Testis (tissue), 3 donors: ENCODE measurements around the gene FCHO2. TPM values are rescaled to one million over a fixed set of nuclear protein-coding genes. Genes with fewer than 3 reads are reported as not detected.

Experiments
- DNase-seq: peaks from one replicate; pipeline ENCODE4 v3.0.0-alpha.2; 2019
- H3K27ac ChIP-seq, 2 donors: fragments of 200-600 bp; sonication (generic); one replicate each; pipeline ENCODE4 v1.5.1; 2019
- H3K27me3 ChIP-seq: fragments of 200-600 bp; sonication (generic); one replicate; pipeline ENCODE4 v1.5.1; 2019
- H3K36me3 ChIP-seq: fragments of 200-600 bp; sonication (generic); one replicate; pipeline ENCODE4 v1.5.1; 2017; ENCODE audit warnings: low read depth; ENCODE audit errors: missing control alignments
- H3K4me1 ChIP-seq: fragments of 200-600 bp; sonication (generic); one replicate; pipeline ENCODE4 v1.5.1; 2019
- H3K4me3 ChIP-seq, 2 donors: fragments of 200-600 bp; sonication (generic); one replicate each; pipeline ENCODE4 v1.5.1; 2017 to 2019
- H3K9me3 ChIP-seq: fragments of 200-600 bp; sonication (generic); one replicate; pipeline ENCODE4 v1.5.1; 2017
- POLR2A ChIP-seq: fragments of 450-650 bp; IDR thresholded peaks from one replicate; pipeline ENCODE4 v1.6.1; 2017; ENCODE audit warnings: antibody characterized with exemption, mild to moderate bottlenecking, moderate library complexity
- WGBS, 2 donors: methylation state at CpG; one replicate each; pipeline ENCODE4 v1.1.5; 2018; 5-methylcytosine and 5-hydroxymethylcytosine counted together
- intact Hi-C: fragments of 100-400 bp; cut with DNase I; formaldehyde crosslinking; loops from one replicate; pipeline ENCODE4 v1.15.1; 2023; ENCODE audit warnings: low total_unique reads
- polyA plus RNA-seq: library from polyadenylated mRNA; stranded (reverse); fragments of 350-450 nt; fragmentation: Illumina TruSeq; extraction: RNeasy Lipid Tissue Mini Kit (QIAGEN cat#74804); gene quantifications from one replicate; pipeline ENCODE4 v1.2.3, GENCODE V29; 2014; ENCODE audit warnings: low read depth, low replicate concordance; ENCODE audit not compliant: insufficient read depth
- total RNA-seq, 2 donors: library from RNA; depleted of rRNA; stranded (reverse); fragments of >200 nt; gene quantifications; one replicate each; pipeline ENCODE4 v1.2.3, GENCODE V29; 2016
- TF ChIP-seq, protein P1 (sequence below), 3 experiments: fragments of 450-650 bp in 2 of 3; fragments of 200-600 bp in 1 of 3; sonication (generic) in 1 of 3; IDR thresholded peaks; one replicate each; pipeline ENCODE4 v1.5.1; 2016 to 2019; ENCODE audit warnings: antibody characterized with exemption in 3 of 3, mild to moderate bottlenecking in 2 of 3, moderate library complexity in 1 of 3

The FCHO2 gene
- total and polyA plus RNA-seq, 3 donors from 2014 or later: 8.7 to 20.6 (median 18.7) TPM

DNA sequence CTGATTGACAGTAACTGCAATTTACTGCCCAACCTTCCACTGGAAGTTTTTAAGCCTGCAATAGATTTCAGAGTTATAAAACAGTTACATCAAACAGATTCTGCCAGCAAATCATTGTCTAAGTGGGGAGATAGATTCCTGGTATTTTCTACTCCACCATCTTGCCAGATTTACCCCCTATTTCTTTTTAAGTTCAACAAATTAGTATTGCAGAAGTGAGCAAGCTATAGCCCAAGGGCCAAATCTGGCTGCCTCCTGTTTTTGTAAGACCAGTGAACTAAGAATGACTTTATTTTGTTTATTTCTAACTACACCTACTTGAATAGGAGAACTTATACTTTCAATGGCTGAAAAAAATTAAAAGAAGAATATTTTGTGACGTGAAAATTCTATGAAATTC is 155.7 kb downstream of the FCHO2 start:
- 97% methylated on average over 1 of the region's 1 CpG for WGBS, 2 donors
- no peak for DNase-seq
- Histone ChIP-seq H3K27ac (no peak overlapping the region), H3K4me1 (no peaks in the 10 kb centered on the region), H3K27me3 (no peaks in the 10 kb centered on the region), H3K36me3 (no peaks in the 10 kb centered on the region), H3K4me3 (no peak overlapping the region), H3K9me3 (no peaks in the 10 kb centered on the region)
- TF ChIP-seq POLR2A: no peak
- TF ChIP-seq, protein P1, sequence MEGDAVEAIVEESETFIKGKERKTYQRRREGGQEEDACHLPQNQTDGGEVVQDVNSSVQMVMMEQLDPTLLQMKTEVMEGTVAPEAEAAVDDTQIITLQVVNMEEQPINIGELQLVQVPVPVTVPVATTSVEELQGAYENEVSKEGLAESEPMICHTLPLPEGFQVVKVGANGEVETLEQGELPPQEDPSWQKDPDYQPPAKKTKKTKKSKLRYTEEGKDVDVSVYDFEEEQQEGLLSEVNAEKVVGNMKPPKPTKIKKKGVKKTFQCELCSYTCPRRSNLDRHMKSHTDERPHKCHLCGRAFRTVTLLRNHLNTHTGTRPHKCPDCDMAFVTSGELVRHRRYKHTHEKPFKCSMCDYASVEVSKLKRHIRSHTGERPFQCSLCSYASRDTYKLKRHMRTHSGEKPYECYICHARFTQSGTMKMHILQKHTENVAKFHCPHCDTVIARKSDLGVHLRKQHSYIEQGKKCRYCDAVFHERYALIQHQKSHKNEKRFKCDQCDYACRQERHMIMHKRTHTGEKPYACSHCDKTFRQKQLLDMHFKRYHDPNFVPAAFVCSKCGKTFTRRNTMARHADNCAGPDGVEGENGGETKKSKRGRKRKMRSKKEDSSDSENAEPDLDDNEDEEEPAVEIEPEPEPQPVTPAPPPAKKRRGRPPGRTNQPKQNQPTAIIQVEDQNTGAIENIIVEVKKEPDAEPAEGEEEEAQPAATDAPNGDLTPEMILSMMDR (IDR thresholded peaks at IDR 0.05): no peak
- intact Hi-C loops: no loop called here

DNA sequence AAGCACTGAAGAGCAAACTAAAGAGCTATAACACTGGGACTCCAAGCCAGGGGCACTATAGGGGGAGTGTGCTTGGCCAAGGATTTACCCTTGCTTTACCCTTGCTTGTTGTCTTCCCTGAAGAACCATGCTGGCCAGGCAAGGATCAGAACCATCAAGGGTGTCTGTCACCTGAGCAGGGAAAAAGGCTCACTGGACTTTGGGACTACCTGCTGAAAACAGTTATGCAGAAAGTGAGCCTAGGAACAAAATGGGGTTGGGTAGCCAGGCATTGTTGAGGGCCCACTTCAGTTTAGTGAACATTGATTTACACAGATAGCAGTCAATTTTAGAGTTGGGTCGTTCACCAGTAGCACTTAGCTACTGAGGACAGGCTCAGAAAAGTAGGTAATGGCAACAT is 156.5 kb downstream of the FCHO2 start:
- no peaks in the 10 kb centered on the region for H3K4me1 ChIP-seq
- WGBS, 2 donors: 82 to 92% methylated on average over 1 of the region's 1 CpG
- no peak for DNase-seq
- TF ChIP-seq, protein P1 (IDR thresholded peaks at IDR 0.05): no peak
- no peak for TF ChIP-seq POLR2A
- intact Hi-C loops: no loop called here
- no peaks in the 10 kb centered on the region for H3K27me3 ChIP-seq
- H3K27ac ChIP-seq: no peak overlapping the region
- H3K4me3 ChIP-seq: no peak overlapping the region
- H3K36me3 ChIP-seq: no peaks in the 10 kb centered on the region
- H3K9me3 ChIP-seq: no peaks in the 10 kb centered on the region

DNA sequence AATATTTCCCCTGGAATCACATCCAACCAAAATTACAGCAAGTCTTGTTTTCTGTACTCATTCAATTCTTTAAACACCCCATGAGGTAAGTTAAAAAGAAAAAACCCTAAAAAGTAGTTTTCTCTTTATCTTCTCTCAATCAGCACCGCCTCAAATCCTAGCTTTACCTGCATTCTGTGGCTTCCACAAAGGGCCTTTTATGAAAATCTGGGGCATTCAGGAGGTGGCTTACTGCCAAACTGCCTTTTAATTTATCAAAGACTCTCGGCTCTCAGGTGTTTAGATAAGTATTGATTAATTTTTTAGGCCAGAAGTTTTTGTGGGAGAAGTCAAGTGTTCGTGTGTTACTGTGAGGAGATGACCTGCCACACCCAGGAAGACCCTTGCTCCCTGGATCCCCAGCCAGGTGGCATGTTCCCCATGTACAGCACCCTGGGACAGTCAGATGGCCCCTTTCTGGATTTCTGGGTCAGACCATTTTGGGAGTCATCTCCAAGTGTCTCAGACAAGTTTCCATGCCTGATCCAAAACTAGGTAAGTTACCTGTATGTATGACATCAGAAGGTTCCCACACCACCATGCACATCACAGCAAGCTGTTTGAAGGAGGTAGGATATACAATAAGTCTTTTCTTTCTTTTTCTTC is 158.3 kb downstream of the FCHO2 start:
- DNase-seq: no peak
- Histone ChIP-seq H3K27ac (no peak overlapping the region), H3K36me3 (no peaks in the 10 kb centered on the region), H3K9me3 (no peaks in the 10 kb centered on the region), H3K4me1 (no peaks in the 10 kb centered on the region), H3K27me3 (no peaks in the 10 kb centered on the region), H3K4me3 (no peak overlapping the region)
- intact Hi-C loops: no loop called here
- WGBS, 2 donors: 61 to 80% methylated on average over 3 of the region's 3 CpGs
- TF ChIP-seq POLR2A: no peak
- TF ChIP-seq, protein P1 (IDR thresholded peaks at IDR 0.05): no peak

DNA sequence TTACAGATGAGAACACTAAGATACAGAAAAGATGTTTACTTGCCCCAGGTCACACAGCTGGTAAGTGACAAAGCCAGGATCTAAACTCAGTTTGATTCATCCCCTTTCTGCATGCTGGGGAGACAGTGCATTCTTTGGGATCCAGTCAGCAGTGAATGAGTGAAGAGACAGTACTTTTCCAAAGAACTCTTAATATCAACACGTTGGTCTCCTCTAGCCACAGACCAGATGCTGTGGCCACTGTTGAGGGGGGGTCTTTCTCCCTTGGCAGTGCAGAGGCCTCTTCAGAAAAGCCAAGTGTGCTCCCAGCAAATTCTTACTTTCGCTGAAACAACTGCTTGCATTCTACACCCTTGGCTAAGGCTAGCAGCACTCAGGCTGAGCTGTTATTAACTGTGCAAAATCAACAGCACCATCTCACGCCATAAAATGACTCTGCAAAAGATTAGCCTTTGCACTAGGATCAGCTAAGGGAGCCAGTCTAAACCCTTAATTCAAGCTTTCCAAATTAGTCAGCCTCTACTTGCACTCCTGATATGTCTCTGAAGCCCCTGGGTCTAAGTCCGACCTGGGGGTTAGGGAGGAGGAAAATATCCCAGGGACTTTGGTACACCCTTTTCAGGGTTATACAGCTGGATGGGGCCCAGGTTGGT is 159.7 kb downstream of the FCHO2 start:
- WGBS, 2 donors: 61 to 73% methylated on average over 4 of the region's 4 CpGs
- H3K27ac ChIP-seq: no peak overlapping the region
- no peaks in the 10 kb centered on the region for H3K9me3 ChIP-seq
- DNase-seq: no peak
- H3K4me3 ChIP-seq: no peak overlapping the region
- no peaks in the 10 kb centered on the region for H3K27me3 ChIP-seq
- H3K4me1 ChIP-seq: no peaks in the 10 kb centered on the region
- H3K36me3 ChIP-seq: no peaks in the 10 kb centered on the region
- intact Hi-C loops: no loop called here
- no peak for TF ChIP-seq POLR2A
- TF ChIP-seq, protein P1 (IDR thresholded peaks at IDR 0.05): no peak

DNA sequence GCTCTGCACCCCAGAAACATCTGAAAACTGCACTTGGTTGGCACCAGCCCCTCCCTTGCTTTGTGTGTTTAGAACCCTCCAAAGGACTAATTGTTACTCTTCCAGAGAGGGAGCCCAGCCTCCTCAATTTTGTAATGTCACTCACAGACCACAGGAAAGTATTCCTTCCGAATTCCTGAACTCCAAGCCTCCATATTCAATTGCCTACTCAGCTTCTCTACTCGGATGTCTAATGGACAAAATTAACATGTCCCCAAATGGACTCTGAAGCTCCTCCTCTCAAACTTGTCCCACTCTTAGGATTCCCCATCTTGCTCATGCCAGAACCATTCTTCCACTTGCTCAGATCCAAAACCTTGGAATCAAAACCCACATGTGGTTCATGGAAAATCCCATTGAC is 160.7 kb downstream of the FCHO2 start:
- Histone ChIP-seq H3K27ac (no peak overlapping the region), H3K9me3 (no peaks in the 10 kb centered on the region), H3K4me1 (no peaks in the 10 kb centered on the region), H3K27me3 (no peaks in the 10 kb centered on the region), H3K36me3 (no peaks in the 10 kb centered on the region), H3K4me3 (no peak overlapping the region)
- WGBS, 2 donors: 74 to 81% methylated on average over 2 of the region's 2 CpGs
- intact Hi-C loops: no loop called here
- no peak for DNase-seq
- no peak for TF ChIP-seq POLR2A
- TF ChIP-seq, protein P1 (IDR thresholded peaks at IDR 0.05): no peak
